Mesodermal cell (in vitro differentiated cells): Measurements from ENCODE around the gene CES2.

ENCODE experiments used
- H3K27ac ChIP-seq: 2 replicates; pipeline ENCODE4 v1.7.0; 2013; ENCODE audit warnings: mild to moderate bottlenecking, low read depth, low read length, moderate library complexity; ENCODE audit not compliant: severe bottlenecking
- H3K36me3 ChIP-seq: 2 replicates; pipeline ENCODE4 v1.7.1; 2013; ENCODE audit warnings: mild to moderate bottlenecking, low read length, moderate library complexity; ENCODE audit not compliant: control insufficient read depth, insufficient read depth
- H3K4me1 ChIP-seq: one replicate; pipeline ENCODE4 v1.7.1; 2013; ENCODE audit warnings: mild to moderate bottlenecking, low read length; ENCODE audit not compliant: insufficient read depth, control insufficient read depth, poor library complexity, severe bottlenecking
- H3K4me3 ChIP-seq: 2 replicates; pipeline ENCODE4 v1.7.0; 2013; ENCODE audit warnings: low read length, control low read depth, mild to moderate bottlenecking; ENCODE audit not compliant: insufficient read depth, poor library complexity, severe bottlenecking; ENCODE audit errors: extremely low read depth
- H3K9me3 ChIP-seq: 2 replicates; pipeline ENCODE4 v1.7.1; 2013; ENCODE audit warnings: mild to moderate bottlenecking, low read length, moderate library complexity; ENCODE audit not compliant: control insufficient read depth
- WGBS, 2 experiments: methylation state at CpG; one replicate each; pipeline ENCODE4 v1.1.5; 2013; ENCODE audit warnings: missing lambda C conversion rate in 2 of 2; ENCODE audit not compliant: insufficient coverage in 2 of 2; 5-methylcytosine and 5-hydroxymethylcytosine counted together

CES2 gene

GRCh38 chr16:66947302-66948065, 12.2 kb downstream of the CES2 start:
- Histone ChIP-seq H3K4me1 (no peaks in the 10 kb centered on the region), H3K9me3 (peaks cover 12% of the 10 kb centered on the region), H3K27ac (no peak overlapping the region), H3K36me3 (peaks cover 13% of the 10 kb centered on the region), H3K4me3 (no peak overlapping the region)
- WGBS, 2 experiments, result 64 to 71% methylated on average over 12 to 13 of the region's 23 CpGs

- 87 to 90% methylated on average over 25 to 38 of the region's 44 CpGs for WGBS, 2 experiments
- H3K4me3 ChIP-seq, result no peak overlapping the region
These were observed 13.0 kb downstream of the CES2 start for GRCh38 chr16:66948134-66948836.

GRCh38 chr16:66948837-66949225, 13.5 kb downstream of the CES2 start:
- H3K36me3 ChIP-seq, result no peaks in the 10 kb centered on the region
- H3K9me3 ChIP-seq, result peaks cover 12% of the 10 kb centered on the region
- no peak overlapping the region for H3K27ac ChIP-seq
- 89 to 95% methylated on average over 14 to 21 of the region's 21 CpGs for WGBS, 2 experiments
- no peak overlapping the region for H3K4me3 ChIP-seq
- H3K4me1 ChIP-seq, result no peaks in the 10 kb centered on the region

More at GRCh38 chr16:66948134-66948836, 13.0 kb downstream of the CES2 start:
- H3K9me3 ChIP-seq, result peaks cover 12% of the 10 kb centered on the region
- no peaks in the 10 kb centered on the region for H3K4me1 ChIP-seq
- H3K27ac ChIP-seq, result no peak overlapping the region
- H3K36me3 ChIP-seq, result peaks cover 5% of the 10 kb centered on the region

GRCh38 chr16:66949472-66949871, 14.2 kb downstream of the CES2 start:
- H3K4me3 ChIP-seq, result no peak overlapping the region
- no peaks in the 10 kb centered on the region for H3K4me1 ChIP-seq
- no peak overlapping the region for H3K27ac ChIP-seq
- H3K36me3 ChIP-seq, result no peaks in the 10 kb centered on the region
- 73 to 93% methylated on average over 6 of the region's 6 CpGs for WGBS, 2 experiments
- peaks cover 12% of the 10 kb centered on the region for H3K9me3 ChIP-seq

- H3K36me3 ChIP-seq, result no peaks in the 10 kb centered on the region
- WGBS, 2 experiments, result no CpG with 5 or more reads among the region's 2 CpGs
- H3K27ac ChIP-seq, result no peak overlapping the region
- no peaks in the 10 kb centered on the region for H3K4me1 ChIP-seq
- peaks cover 12% of the 10 kb centered on the region for H3K9me3 ChIP-seq
- H3K4me3 ChIP-seq, result no peak overlapping the region
These were observed 15.1 kb downstream of the CES2 start for GRCh38 chr16:66950437-66950836.

- H3K9me3 ChIP-seq, result peaks cover 12% of the 10 kb centered on the region
- no peak overlapping the region for H3K4me3 ChIP-seq
- H3K36me3 ChIP-seq, result no peaks in the 10 kb centered on the region
- H3K4me1 ChIP-seq, result no peaks in the 10 kb centered on the region
- H3K27ac ChIP-seq, result no peak overlapping the region
- WGBS, 2 experiments, result 86 to 92% methylated on average over 1 of the region's 4 CpGs
These were observed 15.9 kb downstream of the CES2 start for GRCh38 chr16:66950971-66951790.

GRCh38 chr16:66952430-66953110, 17.3 kb downstream of the CES2 start:
- Histone ChIP-seq H3K27ac (no peak overlapping the region), H3K9me3 (peaks cover 12% of the 10 kb centered on the region), H3K4me3 (no peak overlapping the region), H3K4me1 (no peaks in the 10 kb centered on the region), H3K36me3 (no peaks in the 10 kb centered on the region)
- 95% methylated on average over 6 of the region's 7 CpGs for WGBS, 2 experiments

GRCh38 chr16:66953462-66954096, 18.3 kb downstream of the CES2 start:
- Histone ChIP-seq H3K4me1 (no peaks in the 10 kb centered on the region), H3K36me3 (no peaks in the 10 kb centered on the region), H3K4me3 (no peak overlapping the region), H3K9me3 (peaks cover 12% of the 10 kb centered on the region), H3K27ac (no peak overlapping the region)
- WGBS, 2 experiments, result 87 to 89% methylated on average over 6 to 7 of the region's 10 CpGs

- H3K36me3 ChIP-seq, result no peaks in the 10 kb centered on the region
- 37 to 39% methylated on average over 5 to 6 of the region's 8 CpGs for WGBS, 2 experiments
- H3K9me3 ChIP-seq, result peaks cover 12% of the 10 kb centered on the region
These were observed 18.9 kb downstream of the CES2 start for GRCh38 chr16:66954097-66954659.

More at GRCh38 chr16:66954097-66954659, 18.9 kb downstream of the CES2 start:
- Histone ChIP-seq H3K4me3 (no peak overlapping the region), H3K4me1 (no peaks in the 10 kb centered on the region), H3K27ac (no peak overlapping the region)
